Measurements from ENCODE around the gene LENEP. TPM values are rescaled to one million over a fixed set of nuclear protein-coding genes. Genes with fewer than 3 reads are reported as not detected.

The LENEP gene
- total RNA-seq, 1 experiment from 2014 or later = 2.8 TPM

GRCh38 chr1:155035936-155036335 lies 42.5 kb downstream of the LENEP start:
- Histone ChIP-seq H3K23ac (ENCODE audit: insufficient read length, low read depth, low read length) (no peak overlapping the region), H3K9me3 (ENCODE audit: control insufficient read depth, low read depth, low read length) (no peaks in the 10 kb centered on the region), H3T11ph (ENCODE audit: low read length) (no peak overlapping the region), H3K79me2 (ENCODE audit: insufficient read depth, low read length) (no peaks in the 10 kb centered on the region), H2BK120ac (ENCODE audit: low read depth, low read length, poor library complexity, severe bottlenecking) (no peak overlapping the region), H3K56ac (ENCODE audit: insufficient read length, low read depth, low read length) (no peak overlapping the region), H3K4ac (ENCODE audit: low read depth, low read length) (no peak overlapping the region), H2AK5ac (ENCODE audit: insufficient read length, low read length) (no peak overlapping the region), H3K27me3 (ENCODE audit: insufficient read depth, low read length) (no peaks in the 10 kb centered on the region), H4K20me1 (ENCODE audit: control insufficient read depth, insufficient read depth, insufficient read length) (no peaks in the 10 kb centered on the region), H3K79me1 (ENCODE audit: insufficient read depth, low read depth, low read length, poor library complexity, severe bottlenecking) (no peaks in the 10 kb centered on the region), H3K9ac (ENCODE audit: extremely low read depth, insufficient read length, low read length) (no peak overlapping the region), H2BK20ac (ENCODE audit: low read depth, low read length, poor library complexity, severe bottlenecking) (no peak overlapping the region), H2BK12ac (ENCODE audit: insufficient read length, low read depth, low read length) (no peak overlapping the region), H4K91ac (ENCODE audit: insufficient read length, low read depth, low read length) (no peak overlapping the region), H2BK15ac (ENCODE audit: low read depth, low read length) (no peak overlapping the region), H2AFZ (ENCODE audit: low read length) (no peak overlapping the region), H4K5ac (ENCODE audit: insufficient read length, low read depth, low read length) (no peak overlapping the region), H3K4me1 (ENCODE audit: insufficient read depth, low read length) (no peaks in the 10 kb centered on the region), H2BK5ac (ENCODE audit: insufficient read length, low read length) (no peak overlapping the region), H3K14ac (ENCODE audit: insufficient read depth, low read length) (no peak overlapping the region), H3K27ac (ENCODE audit: insufficient read length, low read depth, low read length) (no peak overlapping the region), H3K23me2 (ENCODE audit: insufficient read length, low read depth, low read length, poor library complexity, severe bottlenecking) (no peaks in the 10 kb centered on the region), H3K18ac (ENCODE audit: insufficient read length, low read depth, low read length) (no peak overlapping the region), H3K4me2 (ENCODE audit: insufficient read depth, insufficient read length, low read length) (no peak overlapping the region), H4K8ac (replicated peaks; ENCODE audit: insufficient read length, low read depth, low read length) (no peak overlapping the region)
- peaks cover 44% of the 10 kb centered on the region for H3K27me3 Mint-ChIP-seq (ENCODE audit: low read depth)
- no CpG with 5 or more reads among the region's 2 CpGs for WGBS (ENCODE audit: extremely low coverage, insufficient read length, low lambda C conversion rate)
- H3K36me3 Mint-ChIP-seq (ENCODE audit: insufficient read depth in 1 of 3, low read depth in 3 of 3) = no peaks in the 10 kb centered on the region
- TF ChIP-seq, protein P1, sequence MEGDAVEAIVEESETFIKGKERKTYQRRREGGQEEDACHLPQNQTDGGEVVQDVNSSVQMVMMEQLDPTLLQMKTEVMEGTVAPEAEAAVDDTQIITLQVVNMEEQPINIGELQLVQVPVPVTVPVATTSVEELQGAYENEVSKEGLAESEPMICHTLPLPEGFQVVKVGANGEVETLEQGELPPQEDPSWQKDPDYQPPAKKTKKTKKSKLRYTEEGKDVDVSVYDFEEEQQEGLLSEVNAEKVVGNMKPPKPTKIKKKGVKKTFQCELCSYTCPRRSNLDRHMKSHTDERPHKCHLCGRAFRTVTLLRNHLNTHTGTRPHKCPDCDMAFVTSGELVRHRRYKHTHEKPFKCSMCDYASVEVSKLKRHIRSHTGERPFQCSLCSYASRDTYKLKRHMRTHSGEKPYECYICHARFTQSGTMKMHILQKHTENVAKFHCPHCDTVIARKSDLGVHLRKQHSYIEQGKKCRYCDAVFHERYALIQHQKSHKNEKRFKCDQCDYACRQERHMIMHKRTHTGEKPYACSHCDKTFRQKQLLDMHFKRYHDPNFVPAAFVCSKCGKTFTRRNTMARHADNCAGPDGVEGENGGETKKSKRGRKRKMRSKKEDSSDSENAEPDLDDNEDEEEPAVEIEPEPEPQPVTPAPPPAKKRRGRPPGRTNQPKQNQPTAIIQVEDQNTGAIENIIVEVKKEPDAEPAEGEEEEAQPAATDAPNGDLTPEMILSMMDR (conservative IDR thresholded peaks at IDR 0.05) = no peak
- peaks cover 3 to 6% of the 10 kb centered on the region in 2 experiments; a peak in 2 of 4 replicates for H3K4me1 Mint-ChIP-seq
- DNase-seq = no peak
- H3K27ac Mint-ChIP-seq = no peak overlapping the region
- H3K9me3 Mint-ChIP-seq = no peaks in the 10 kb centered on the region
- H3K4me3 Mint-ChIP-seq = no peak overlapping the region; a peak in 1 of 5 replicates
